A549 (cell line): ENCODE measurements around the gene PKM.

Source experiments
- CBX8 ChIP-seq: fragments of 200-600 bp; sonication (generic); IDR thresholded peaks from 2 replicates; pipeline ENCODE4 v1.6.1; 2016
- CTCF ChIP-seq: fragments of >200 bp; sonication (Bioruptor Twin); formaldehyde crosslinking; IDR thresholded peaks from 3 replicates; pipeline ENCODE4 v1.5.1; 2016
- E2F6 ChIP-seq: IDR thresholded peaks from 2 replicates; pipeline ENCODE4 v1.6.1; 2012; ENCODE audit warnings: low read depth, borderline replicate concordance
- MYC ChIP-seq: IDR thresholded peaks from 2 replicates; pipeline ENCODE4 v1.6.1; 2012; ENCODE audit warnings: mild to moderate bottlenecking, inconsistent platforms, low read length, improper control_type of control experiment, borderline replicate concordance
- RCOR1 ChIP-seq: fragments of 150-350 bp; IDR thresholded peaks from 2 replicates; pipeline ENCODE4 v1.6.1; 2014; ENCODE audit warnings: antibody characterized with exemption, low read length, low read depth
- USF2 ChIP-seq: fragments of 450-650 bp; IDR thresholded peaks from 2 replicates; pipeline ENCODE4 v1.6.1; 2014; ENCODE audit warnings: antibody characterized with exemption
- ZNF302 ChIP-seq: fragments of 250-450 bp; sonication (Bioruptor Pico); IDR thresholded peaks from 2 replicates; pipeline ENCODE4 v1.9.0; 2021; ENCODE audit warnings: inconsistent platforms, mild to moderate bottlenecking, moderate library complexity
- ZSCAN20 ChIP-seq: fragments of 250-450 bp; sonication (Bioruptor Pico); IDR thresholded peaks from 2 replicates; pipeline ENCODE4 v1.8.0; 2022; ENCODE audit warnings: mild to moderate bottlenecking, moderate library complexity

DNA sequence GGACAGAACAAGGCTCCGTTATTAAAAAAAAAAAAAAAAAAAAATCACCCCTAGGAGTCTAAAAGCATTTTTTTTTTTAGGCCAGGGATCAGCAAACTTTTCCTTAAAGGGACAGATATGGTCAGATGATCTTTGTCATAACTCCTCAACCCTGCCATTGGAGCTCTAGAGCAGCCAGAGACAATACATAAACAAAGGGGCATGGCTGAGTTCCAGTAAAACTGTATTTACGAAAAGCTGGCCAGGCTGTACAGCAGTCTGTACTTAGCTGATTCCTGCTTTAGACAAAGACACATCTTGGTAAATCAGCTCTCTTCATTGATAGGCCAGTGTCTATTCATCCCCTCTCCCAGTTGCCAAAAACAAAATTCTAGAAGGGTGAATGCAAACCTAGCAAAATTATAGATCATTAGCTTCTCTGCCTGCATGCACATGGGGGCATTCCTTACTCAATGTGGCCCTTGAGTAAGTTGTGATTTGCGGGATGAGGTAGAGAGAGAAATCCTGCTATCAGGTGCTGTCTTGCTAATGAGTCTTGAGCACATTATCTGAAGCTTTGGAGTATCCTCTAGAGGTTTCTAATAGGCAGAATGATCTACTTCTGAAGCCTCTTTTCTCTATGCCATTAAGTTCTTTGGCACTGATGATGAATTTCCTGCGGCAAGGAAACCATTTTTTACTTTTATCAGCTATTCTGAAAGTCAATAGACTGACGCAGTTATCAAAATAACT lies 77.6 kb downstream of the PKM start:
- no peak for TF ChIP-seq CTCF
- TF ChIP-seq RCOR1: no peak
- TF ChIP-seq CBX8: no peak
- TF ChIP-seq ZNF302: no peak
- no peak for TF ChIP-seq USF2
- no peak for TF ChIP-seq ZSCAN20 (CRISPR knock-in tag)
- no peak for TF ChIP-seq MYC
- no peak for TF ChIP-seq E2F6
